GM23338 (cell line): ENCODE measurements around the gene MFF. TPM values are rescaled to one million over a fixed set of nuclear protein-coding genes. Genes with fewer than 3 reads are reported as not detected.

Experiments
- ATAC-seq: fragments of 200-7000 bp; cut with Tn5 transposase; 3 replicates; pipeline ENCODE4 v1.9.1; 2020
- DNase-seq: peaks from one replicate; pipeline ENCODE4 v3.0.0-alpha.2; 2015; ENCODE audit warnings: low spot score
- H2AFZ ChIP-seq: fragments of 200-600 bp; sonication (generic); 2 replicates; pipeline ENCODE4 v1.8.0; 2016; ENCODE audit warnings: antibody characterized with exemption, mild to moderate bottlenecking, moderate library complexity
- H3F3A ChIP-seq: fragments of 200-600 bp; sonication (generic); replicated peaks from 2 replicates; pipeline ENCODE4 v1.8.0; 2017; ENCODE audit warnings: antibody characterized with exemption, mixed run types, low read depth
- H3K27ac ChIP-seq: fragments of 200-600 bp; sonication (generic); 2 replicates; pipeline ENCODE4 v1.6.1; 2016; ENCODE audit warnings: low read depth
- H3K27me3 ChIP-seq: fragments of 200-600 bp; sonication (generic); 2 replicates; pipeline ENCODE4 v1.8.0; 2016; ENCODE audit warnings: mild to moderate bottlenecking, mixed run types, moderate library complexity; ENCODE audit not compliant: insufficient read depth
- H3K36me3 ChIP-seq: fragments of 200-600 bp; sonication (generic); 2 replicates; pipeline ENCODE4 v1.8.0; 2016; ENCODE audit warnings: mild to moderate bottlenecking; ENCODE audit not compliant: insufficient read depth
- H3K4me1 ChIP-seq: fragments of 200-600 bp; sonication (generic); 2 replicates; pipeline ENCODE4 v1.8.0; 2016; ENCODE audit warnings: mild to moderate bottlenecking, moderate library complexity; ENCODE audit not compliant: insufficient read depth
- H3K4me2 ChIP-seq: fragments of 200-600 bp; sonication (generic); 2 replicates; pipeline ENCODE4 v1.7.1; 2017; ENCODE audit warnings: mixed run types
- H3K4me3 ChIP-seq: fragments of 200-600 bp; sonication (generic); 2 replicates; pipeline ENCODE4 v1.6.1; 2016; ENCODE audit warnings: mixed run types
- H3K79me2 ChIP-seq: fragments of 200-600 bp; sonication (generic); replicated peaks from 2 replicates; pipeline ENCODE4 v1.8.0; 2017; ENCODE audit warnings: mild to moderate bottlenecking; ENCODE audit not compliant: insufficient read depth
- H3K9me2 ChIP-seq: fragments of 200-600 bp; sonication (generic); 2 replicates; pipeline ENCODE4 v1.8.0; 2017; ENCODE audit not compliant: insufficient read depth
- H4K20me1 ChIP-seq: fragments of 200-600 bp; sonication (generic); replicated peaks from 2 replicates; pipeline ENCODE4 v1.8.0; 2017; ENCODE audit warnings: mild to moderate bottlenecking; ENCODE audit not compliant: insufficient read depth
- H3K27ac Mint-ChIP-seq: 2 replicates; pipeline ENCODE4 v1.8.0; 2020; ENCODE audit warnings: inconsistent platforms, mild to moderate bottlenecking, moderate library complexity, mixed read lengths
- H3K27me3 Mint-ChIP-seq: 3 replicates; pipeline ENCODE4 v1.8.0; 2022; ENCODE audit warnings: low read depth, mild to moderate bottlenecking, moderate library complexity, mixed read lengths, inconsistent platforms; ENCODE audit not compliant: insufficient read depth, poor library complexity
- H3K36me3 Mint-ChIP-seq: 3 replicates; pipeline ENCODE4 v1.8.0; 2021; ENCODE audit warnings: low read depth, mild to moderate bottlenecking, inconsistent platforms, moderate library complexity, mixed read lengths
- H3K4me1 Mint-ChIP-seq: 3 replicates; pipeline ENCODE4 v1.8.0; 2020; ENCODE audit warnings: mild to moderate bottlenecking, inconsistent platforms, mixed read lengths
- H3K4me3 Mint-ChIP-seq: 3 replicates; pipeline ENCODE4 v1.8.0; 2021; ENCODE audit warnings: moderate library complexity, mild to moderate bottlenecking, inconsistent platforms, mixed read lengths
- H3K9me3 Mint-ChIP-seq: 3 replicates; pipeline ENCODE4 v1.8.0; 2020; ENCODE audit warnings: moderate library complexity, mild to moderate bottlenecking, inconsistent platforms, mixed read lengths
- CREB1 ChIP-seq: fragments of 250-450 bp; sonication (Bioruptor Pico); IDR thresholded peaks from 2 replicates; pipeline ENCODE4 v1.5.0; 2020; ENCODE audit warnings: low read depth, mild to moderate bottlenecking, moderate library complexity
- ETS1 ChIP-seq: IDR thresholded peaks from 2 replicates; pipeline ENCODE4 v1.6.1; 2016; ENCODE audit warnings: antibody characterized with exemption
- EZH2 ChIP-seq: fragments of 200-600 bp; sonication (generic); IDR thresholded peaks from one replicate; pipeline ENCODE4 v1.8.0; 2017; ENCODE audit warnings: antibody characterized with exemption, mild to moderate bottlenecking, low read depth; ENCODE audit not compliant: unreplicated experiment
- EZH2phosphoT487 ChIP-seq: fragments of 200-600 bp; sonication (generic); IDR thresholded peaks from one replicate; pipeline ENCODE4 v1.8.1; 2018; ENCODE audit warnings: antibody characterized with exemption; ENCODE audit not compliant: unreplicated experiment
- JUNB ChIP-seq: IDR thresholded peaks from one replicate; pipeline ENCODE4 v1.6.1; 2016; ENCODE audit warnings: antibody characterized with exemption; ENCODE audit not compliant: unreplicated experiment
- NANOG ChIP-seq: IDR thresholded peaks from 2 replicates; pipeline ENCODE4 v1.6.1; 2016; ENCODE audit warnings: antibody characterized with exemption, borderline replicate concordance
- POLR2AphosphoS5 ChIP-seq: IDR thresholded peaks from 2 replicates; pipeline ENCODE4 v1.6.1; 2016; ENCODE audit warnings: antibody characterized with exemption, low read depth
- STAT1 ChIP-seq: IDR thresholded peaks from one replicate; pipeline ENCODE4 v1.6.1; 2016; ENCODE audit warnings: antibody characterized with exemption; ENCODE audit not compliant: unreplicated experiment
- ZNF114 ChIP-seq: fragments of 250-450 bp; sonication (Bioruptor Pico); IDR thresholded peaks from 2 replicates; pipeline ENCODE4 v1.5.0; 2020; ENCODE audit warnings: mild to moderate bottlenecking, moderate library complexity
- ZNF331 ChIP-seq: fragments of 250-450 bp; sonication (Bioruptor Pico); IDR thresholded peaks from 2 replicates; pipeline ENCODE4 v1.5.0; 2020; ENCODE audit warnings: low read depth, mild to moderate bottlenecking, moderate library complexity
- polyA plus RNA-seq: library from polyadenylated mRNA; unstranded; fragments of >200 nt; fragmentation: Nextera tagmentation; extraction: Ambion mirVana; gene quantifications from 2 replicates; pipeline ENCODE4 v1.2.1, GENCODE V29; 2016
- total RNA-seq: library from RNA; depleted of rRNA; stranded (reverse); fragments of >200 nt; shearing (Covaris generic); gene quantifications from 2 replicates; pipeline ENCODE4 v1.2.3, GENCODE V29; 2014
- TF ChIP-seq, protein P1 (sequence below): IDR thresholded peaks from one replicate; pipeline ENCODE4 v1.6.1; 2018; ENCODE audit warnings: antibody characterized with exemption; ENCODE audit not compliant: unreplicated experiment
- TF ChIP-seq, protein P2 (sequence below): fragments of 250-450 bp; sonication (Bioruptor Pico); IDR thresholded peaks from 2 replicates; pipeline ENCODE4 v1.5.0; 2020; ENCODE audit warnings: mild to moderate bottlenecking, moderate library complexity
- TF ChIP-seq, protein P3 (sequence below), 2 experiments: fragments of 200-600 bp in 1 of 2; sonication (generic) in 1 of 2; conservative IDR thresholded peaks; 2 replicates each; pipeline versions ENCODE4 v1.5.1 to v1.6.1; 2016 to 2017; ENCODE audit warnings: antibody characterized with exemption in 2 of 2, low read depth in 2 of 2, mild to moderate bottlenecking in 2 of 2, moderate library complexity in 1 of 2

Gene MFF
- total and polyA plus RNA-seq, 2 experiments from 2014 or later, result 112 to 161 TPM

GRCh38 chr2:227296671-227297405, 28.2 kb upstream of the MFF start:
- Histone ChIP-seq H3K79me2 (no peaks in the 10 kb centered on the region), H3K27ac (no peak overlapping the region), H3K9me2 (0 out of 2 replicates have a peak, but pooled peaks cover 5% of the 10 kb centered on the region), H3K27me3 (no peaks in the 10 kb centered on the region), H3F3A (no peaks in the 10 kb centered on the region), H3K4me3 (no peak overlapping the region), H2AFZ (no peak overlapping the region), H3K4me1 (no peaks in the 10 kb centered on the region), H3K4me2 (no peak overlapping the region), H4K20me1 (no peaks in the 10 kb centered on the region), H3K36me3 (no peaks in the 10 kb centered on the region)
- Mint-ChIP-seq H3K4me3 (no peak overlapping the region), H3K27me3 (no peaks in the 10 kb centered on the region), H3K27ac (no peak overlapping the region), H3K9me3 (no peaks in the 10 kb centered on the region), H3K4me1 (no peaks in the 10 kb centered on the region), H3K36me3 (no peaks in the 10 kb centered on the region)
- TF ChIP-seq EZH2phosphoT487, result no peak
- no peak for TF ChIP-seq ZNF114 (CRISPR knock-in tag)
- TF ChIP-seq, protein P1, sequence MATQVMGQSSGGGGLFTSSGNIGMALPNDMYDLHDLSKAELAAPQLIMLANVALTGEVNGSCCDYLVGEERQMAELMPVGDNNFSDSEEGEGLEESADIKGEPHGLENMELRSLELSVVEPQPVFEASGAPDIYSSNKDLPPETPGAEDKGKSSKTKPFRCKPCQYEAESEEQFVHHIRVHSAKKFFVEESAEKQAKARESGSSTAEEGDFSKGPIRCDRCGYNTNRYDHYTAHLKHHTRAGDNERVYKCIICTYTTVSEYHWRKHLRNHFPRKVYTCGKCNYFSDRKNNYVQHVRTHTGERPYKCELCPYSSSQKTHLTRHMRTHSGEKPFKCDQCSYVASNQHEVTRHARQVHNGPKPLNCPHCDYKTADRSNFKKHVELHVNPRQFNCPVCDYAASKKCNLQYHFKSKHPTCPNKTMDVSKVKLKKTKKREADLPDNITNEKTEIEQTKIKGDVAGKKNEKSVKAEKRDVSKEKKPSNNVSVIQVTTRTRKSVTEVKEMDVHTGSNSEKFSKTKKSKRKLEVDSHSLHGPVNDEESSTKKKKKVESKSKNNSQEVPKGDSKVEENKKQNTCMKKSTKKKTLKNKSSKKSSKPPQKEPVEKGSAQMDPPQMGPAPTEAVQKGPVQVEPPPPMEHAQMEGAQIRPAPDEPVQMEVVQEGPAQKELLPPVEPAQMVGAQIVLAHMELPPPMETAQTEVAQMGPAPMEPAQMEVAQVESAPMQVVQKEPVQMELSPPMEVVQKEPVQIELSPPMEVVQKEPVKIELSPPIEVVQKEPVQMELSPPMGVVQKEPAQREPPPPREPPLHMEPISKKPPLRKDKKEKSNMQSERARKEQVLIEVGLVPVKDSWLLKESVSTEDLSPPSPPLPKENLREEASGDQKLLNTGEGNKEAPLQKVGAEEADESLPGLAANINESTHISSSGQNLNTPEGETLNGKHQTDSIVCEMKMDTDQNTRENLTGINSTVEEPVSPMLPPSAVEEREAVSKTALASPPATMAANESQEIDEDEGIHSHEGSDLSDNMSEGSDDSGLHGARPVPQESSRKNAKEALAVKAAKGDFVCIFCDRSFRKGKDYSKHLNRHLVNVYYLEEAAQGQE, result no peak
- TF ChIP-seq POLR2AphosphoS5, result no peak
- TF ChIP-seq CREB1 (CRISPR knock-in tag), result no peak
- TF ChIP-seq STAT1, result no peak
- TF ChIP-seq ZNF331 (CRISPR knock-in tag), result no peak
- no peak for TF ChIP-seq JUNB
- no peak for TF ChIP-seq ETS1
- TF ChIP-seq, protein P2, sequence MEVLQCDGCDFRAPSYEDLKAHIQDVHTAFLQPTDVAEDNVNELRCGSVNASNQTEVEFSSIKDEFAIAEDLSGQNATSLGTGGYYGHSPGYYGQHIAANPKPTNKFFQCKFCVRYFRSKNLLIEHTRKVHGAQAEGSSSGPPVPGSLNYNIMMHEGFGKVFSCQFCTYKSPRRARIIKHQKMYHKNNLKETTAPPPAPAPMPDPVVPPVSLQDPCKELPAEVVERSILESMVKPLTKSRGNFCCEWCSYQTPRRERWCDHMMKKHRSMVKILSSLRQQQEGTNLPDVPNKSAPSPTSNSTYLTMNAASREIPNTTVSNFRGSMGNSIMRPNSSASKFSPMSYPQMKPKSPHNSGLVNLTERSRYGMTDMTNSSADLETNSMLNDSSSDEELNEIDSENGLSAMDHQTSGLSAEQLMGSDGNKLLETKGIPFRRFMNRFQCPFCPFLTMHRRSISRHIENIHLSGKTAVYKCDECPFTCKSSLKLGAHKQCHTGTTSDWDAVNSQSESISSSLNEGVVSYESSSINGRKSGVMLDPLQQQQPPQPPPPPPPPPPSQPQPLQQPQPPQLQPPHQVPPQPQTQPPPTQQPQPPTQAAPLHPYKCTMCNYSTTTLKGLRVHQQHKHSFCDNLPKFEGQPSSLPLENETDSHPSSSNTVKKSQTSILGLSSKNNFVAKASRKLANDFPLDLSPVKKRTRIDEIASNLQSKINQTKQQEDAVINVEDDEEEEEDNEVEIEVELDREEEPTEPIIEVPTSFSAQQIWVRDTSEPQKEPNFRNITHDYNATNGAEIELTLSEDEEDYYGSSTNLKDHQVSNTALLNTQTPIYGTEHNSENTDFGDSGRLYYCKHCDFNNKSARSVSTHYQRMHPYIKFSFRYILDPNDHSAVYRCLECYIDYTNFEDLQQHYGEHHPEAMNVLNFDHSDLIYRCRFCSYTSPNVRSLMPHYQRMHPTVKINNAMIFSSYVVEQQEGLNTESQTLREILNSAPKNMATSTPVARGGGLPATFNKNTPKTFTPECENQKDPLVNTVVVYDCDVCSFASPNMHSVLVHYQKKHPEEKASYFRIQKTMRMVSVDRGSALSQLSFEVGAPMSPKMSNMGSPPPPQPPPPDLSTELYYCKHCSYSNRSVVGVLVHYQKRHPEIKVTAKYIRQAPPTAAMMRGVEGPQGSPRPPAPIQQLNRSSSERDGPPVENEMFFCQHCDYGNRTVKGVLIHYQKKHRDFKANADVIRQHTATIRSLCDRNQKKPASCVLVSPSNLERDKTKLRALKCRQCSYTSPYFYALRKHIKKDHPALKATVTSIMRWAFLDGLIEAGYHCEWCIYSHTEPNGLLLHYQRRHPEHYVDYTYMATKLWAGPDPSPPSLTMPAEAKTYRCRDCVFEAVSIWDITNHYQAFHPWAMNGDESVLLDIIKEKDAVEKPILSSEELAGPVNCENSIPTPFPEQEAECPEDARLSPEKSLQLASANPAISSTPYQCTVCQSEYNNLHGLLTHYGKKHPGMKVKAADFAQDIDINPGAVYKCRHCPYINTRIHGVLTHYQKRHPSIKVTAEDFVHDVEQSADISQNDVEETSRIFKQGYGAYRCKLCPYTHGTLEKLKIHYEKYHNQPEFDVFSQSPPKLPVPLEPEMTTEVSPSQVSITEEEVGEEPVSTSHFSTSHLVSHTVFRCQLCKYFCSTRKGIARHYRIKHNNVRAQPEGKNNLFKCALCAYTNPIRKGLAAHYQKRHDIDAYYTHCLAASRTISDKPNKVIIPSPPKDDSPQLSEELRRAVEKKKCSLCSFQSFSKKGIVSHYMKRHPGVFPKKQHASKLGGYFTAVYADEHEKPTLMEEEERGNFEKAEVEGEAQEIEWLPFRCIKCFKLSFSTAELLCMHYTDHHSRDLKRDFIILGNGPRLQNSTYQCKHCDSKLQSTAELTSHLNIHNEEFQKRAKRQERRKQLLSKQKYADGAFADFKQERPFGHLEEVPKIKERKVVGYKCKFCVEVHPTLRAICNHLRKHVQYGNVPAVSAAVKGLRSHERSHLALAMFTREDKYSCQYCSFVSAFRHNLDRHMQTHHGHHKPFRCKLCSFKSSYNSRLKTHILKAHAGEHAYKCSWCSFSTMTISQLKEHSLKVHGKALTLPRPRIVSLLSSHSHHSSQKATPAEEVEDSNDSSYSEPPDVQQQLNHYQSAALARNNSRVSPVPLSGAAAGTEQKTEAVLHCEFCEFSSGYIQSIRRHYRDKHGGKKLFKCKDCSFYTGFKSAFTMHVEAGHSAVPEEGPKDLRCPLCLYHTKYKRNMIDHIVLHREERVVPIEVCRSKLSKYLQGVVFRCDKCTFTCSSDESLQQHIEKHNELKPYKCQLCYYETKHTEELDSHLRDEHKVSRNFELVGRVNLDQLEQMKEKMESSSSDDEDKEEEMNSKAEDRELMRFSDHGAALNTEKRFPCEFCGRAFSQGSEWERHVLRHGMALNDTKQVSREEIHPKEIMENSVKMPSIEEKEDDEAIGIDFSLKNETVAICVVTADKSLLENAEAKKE (CRISPR knock-in tag), result no peak
- TF ChIP-seq, protein P3, sequence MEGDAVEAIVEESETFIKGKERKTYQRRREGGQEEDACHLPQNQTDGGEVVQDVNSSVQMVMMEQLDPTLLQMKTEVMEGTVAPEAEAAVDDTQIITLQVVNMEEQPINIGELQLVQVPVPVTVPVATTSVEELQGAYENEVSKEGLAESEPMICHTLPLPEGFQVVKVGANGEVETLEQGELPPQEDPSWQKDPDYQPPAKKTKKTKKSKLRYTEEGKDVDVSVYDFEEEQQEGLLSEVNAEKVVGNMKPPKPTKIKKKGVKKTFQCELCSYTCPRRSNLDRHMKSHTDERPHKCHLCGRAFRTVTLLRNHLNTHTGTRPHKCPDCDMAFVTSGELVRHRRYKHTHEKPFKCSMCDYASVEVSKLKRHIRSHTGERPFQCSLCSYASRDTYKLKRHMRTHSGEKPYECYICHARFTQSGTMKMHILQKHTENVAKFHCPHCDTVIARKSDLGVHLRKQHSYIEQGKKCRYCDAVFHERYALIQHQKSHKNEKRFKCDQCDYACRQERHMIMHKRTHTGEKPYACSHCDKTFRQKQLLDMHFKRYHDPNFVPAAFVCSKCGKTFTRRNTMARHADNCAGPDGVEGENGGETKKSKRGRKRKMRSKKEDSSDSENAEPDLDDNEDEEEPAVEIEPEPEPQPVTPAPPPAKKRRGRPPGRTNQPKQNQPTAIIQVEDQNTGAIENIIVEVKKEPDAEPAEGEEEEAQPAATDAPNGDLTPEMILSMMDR (conservative IDR thresholded peaks at IDR 0.05; ENCODE audit: low read depth in 2 of 2), result no peak
- TF ChIP-seq NANOG, result no peak
- TF ChIP-seq EZH2, result no peak
- ATAC-seq (no peak), DNase-seq (no peak)
